Stimulated activated CD4-positive, alpha-beta T cell treated with anti-CD3 and anti-CD28 coated beads, Interleukin-1b, Interleukin-23, amount 100 ng/mL, for 4 hours (primary cell): ENCODE measurements around the gene ACAN.

ENCODE experiments used
- DNase-seq, 2 donors: peaks; one replicate each; pipeline ENCODE4 v3.0.0-alpha.2; 2020; ENCODE audit warnings: low read depth in 2 of 2

The ACAN gene

DNA sequence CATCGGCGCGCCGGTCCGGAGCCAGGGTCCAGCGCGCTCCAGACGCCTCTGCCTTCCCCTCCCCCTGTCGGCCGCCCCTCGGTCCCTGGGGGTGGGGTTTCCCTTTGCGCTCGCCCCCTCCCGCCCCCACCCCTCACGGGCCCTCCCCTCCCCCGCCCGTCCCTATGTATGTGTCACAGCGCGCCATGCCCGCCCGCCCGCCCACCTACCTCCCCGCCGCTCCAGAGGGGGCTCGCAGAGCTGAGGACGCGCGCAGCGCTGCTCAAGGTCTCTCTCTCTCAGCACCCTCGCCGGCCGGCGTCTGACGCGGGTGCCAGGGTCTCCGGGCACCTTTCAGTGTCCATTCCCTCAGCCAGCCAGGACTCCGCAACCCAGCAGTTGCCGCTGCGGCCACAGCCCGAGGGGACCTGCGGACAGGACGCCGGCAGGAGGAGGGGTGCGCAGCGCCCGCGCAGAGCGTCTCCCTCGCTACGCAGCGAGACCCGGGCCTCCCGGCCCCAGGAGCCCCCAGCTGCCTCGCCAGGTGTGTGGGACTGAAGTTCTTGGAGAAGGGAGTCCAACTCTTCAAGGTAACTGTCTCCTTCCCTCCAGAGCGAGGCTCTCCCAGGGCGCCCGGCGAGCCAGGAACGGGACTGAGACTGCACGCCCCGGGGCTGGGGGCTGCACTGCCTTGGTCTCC, at the start of gene ACAN:
TSS of gene ACAN (plus strand) at position 196 of the 679 bp plus-strand sequence. CDS start 32,771 bp downstream, outside the sequence.
- no peak for DNase-seq

DNA sequence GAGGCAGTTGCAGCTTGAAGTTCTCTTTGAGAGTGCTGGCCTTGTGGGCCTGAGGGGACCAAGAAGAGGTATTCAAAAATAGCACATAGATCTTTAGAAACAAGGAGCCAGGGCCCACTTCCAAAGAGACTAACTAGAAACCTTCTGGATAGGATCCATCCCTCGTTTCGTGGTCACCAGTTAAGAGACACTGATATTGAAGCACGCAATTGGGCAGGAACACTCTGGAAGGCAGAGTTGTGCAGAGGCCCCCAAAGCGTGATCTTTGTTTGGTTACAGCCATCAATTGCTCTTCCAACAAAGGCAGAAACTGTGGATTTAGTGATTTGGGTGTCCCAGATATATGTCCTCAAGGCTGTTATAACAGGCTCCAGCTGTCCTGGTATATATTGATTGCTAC, 46.7 kb upstream of the ACAN start:
- DNase-seq = no peak

- DNase-seq = no peak
Measured at GRCh38 chr15:88756921-88757320, 46.3 kb upstream of the ACAN start.

DNA sequence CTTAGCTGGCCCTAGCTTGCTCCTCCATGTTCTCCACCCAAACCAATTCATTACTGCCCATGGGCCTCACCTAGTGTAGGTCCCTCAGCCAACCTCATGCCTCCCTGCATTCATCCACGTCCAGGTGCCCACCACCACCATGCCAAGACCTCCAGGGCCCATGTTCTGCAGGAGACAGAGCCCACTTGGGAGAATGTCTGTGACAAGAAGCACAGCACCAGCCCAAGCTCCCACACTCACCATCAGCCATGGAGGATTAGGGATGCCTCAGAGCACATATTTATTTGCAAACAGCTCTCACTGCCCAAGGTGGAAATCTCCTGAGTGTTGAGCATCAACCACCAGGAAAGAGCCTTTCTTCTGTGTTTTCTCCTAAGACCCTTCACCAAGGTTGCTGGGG, 43.4 kb upstream of the ACAN start:
- no peak for DNase-seq

GRCh38 chr15:88764448-88764847, 38.8 kb upstream of the ACAN start:
- no peak for DNase-seq

DNA sequence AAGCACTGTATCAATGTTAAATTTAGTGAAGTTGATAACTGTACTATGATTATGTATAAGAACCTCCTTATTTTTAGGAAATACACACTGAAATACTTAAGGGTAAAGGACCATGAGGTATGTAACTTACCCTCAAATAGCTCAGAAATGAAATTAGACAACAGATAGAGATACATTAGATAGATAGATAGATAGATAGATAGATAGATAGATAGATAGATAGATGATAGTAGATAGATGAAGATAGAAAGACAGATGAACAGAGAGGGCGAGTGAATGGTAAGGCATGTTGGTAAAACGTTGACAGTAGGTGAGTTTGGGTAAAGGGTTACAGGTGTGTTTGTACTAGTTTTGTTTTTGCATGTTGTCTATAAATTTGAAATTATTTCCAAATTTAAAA, 38.0 kb upstream of the ACAN start:
- no peak for DNase-seq

GRCh38 chr15:88769161-88769971, 33.9 kb upstream of the ACAN start:
- no peak for DNase-seq

- no peak for DNase-seq
Measured at GRCh38 chr15:88775776-88776175, 27.5 kb upstream of the ACAN start.

DNA sequence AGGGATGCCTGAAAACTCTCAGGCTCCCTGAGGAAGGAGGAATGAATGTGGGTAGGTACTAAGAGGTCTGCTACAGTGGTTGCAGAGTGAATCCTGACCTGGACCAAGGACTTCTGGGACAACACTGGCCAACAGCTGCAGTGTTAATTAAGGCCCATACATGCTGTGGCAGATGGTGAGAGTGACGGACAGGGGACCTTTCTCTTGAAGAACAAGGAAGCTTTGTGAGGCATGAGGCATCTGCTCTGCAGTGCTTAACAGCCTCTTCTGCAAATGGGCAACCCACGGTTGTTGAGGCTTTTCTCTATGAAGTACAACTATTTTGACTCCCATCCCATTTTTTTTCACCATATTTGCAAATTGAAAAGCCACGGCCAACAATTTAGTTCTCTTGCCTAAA, 26.6 kb upstream of the ACAN start:
- no peak for DNase-seq

GRCh38 chr15:88779944-88780343, 23.3 kb upstream of the ACAN start:
- no peak for DNase-seq

GRCh38 chr15:88782465-88782864, 20.8 kb upstream of the ACAN start:
- no peak for DNase-seq

DNA sequence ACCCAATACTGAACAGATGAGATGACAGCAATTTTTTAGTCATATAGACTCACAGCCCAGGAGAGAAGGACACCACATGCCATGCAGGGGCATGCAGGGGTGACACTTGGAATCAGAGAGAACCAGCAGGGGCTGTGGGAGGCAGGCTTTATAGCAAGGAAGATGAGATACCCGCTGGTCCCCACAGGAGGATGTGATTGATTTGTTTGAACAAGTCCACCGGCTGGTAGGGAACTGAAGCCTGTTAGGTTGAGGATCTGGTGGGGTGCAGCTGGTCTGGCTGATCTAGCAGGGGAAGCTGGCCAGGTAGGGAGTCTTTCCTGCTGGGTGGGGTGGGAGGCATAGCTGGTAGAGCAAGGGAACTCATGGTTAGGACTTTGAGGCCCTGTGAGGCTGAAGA, 18.0 kb upstream of the ACAN start:
- no peak for DNase-seq

DNA sequence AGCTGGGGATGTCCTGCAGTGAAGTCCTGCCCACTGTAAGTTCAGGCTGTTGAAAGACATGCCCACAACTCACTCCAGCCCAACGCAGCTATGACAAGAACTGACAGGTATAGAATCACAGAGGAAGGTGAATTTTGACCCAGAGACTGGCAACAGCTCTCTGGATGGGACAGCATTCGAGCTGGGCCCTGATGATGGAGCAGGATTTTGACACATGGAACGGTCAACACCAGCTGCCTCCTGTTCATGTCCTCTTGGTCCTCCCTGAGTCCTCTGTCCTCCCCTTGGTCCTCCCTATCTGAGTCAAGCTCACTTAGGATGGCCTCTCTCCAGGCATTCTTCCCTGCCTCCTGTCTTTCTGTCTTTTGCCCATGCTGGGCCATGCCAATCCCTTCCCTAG, 15.2 kb upstream of the ACAN start:
- DNase-seq = no peak

DNA sequence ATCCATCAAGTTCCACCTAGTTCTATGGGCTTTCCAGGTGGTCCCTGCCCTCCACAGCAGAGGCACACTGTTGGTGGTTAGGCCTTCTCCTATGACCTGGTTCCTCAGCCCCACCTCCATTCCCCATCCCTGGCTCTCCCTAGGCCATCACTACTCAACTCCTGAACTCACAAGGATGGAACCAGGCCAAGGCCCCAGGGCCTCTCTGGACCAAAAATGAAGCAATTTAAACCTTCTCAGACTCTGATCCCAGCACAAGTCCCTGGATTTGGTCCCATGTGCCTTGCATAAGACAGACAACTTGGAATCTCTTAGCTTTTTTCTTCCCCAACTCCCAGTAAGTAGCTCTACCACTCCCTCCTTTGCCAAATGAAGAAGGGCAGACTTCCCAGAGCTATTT, 14.4 kb upstream of the ACAN start:
- DNase-seq = no peak

DNA sequence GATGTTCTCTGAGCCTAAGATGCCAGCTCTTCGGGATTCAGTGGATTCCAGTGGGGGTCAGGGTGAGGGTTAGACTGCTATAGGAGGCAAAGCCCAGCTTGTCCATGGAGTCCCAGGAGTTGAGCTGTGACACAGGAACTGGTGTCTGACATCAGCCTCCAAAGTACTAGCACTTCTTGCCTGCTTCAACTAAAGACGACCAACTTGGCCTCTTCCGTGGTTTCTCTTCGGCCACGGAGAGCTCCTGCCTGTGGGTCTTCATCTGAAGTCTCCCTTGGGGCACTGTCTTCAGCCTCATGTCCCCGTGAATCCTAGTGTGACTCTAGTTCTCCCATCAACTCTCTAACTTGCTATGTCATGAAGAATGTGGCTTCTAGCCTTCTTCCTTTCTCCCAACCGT, 12.8 kb upstream of the ACAN start:
- DNase-seq = no peak

- no peak for DNase-seq
Measured at GRCh38 chr15:88791637-88792036, 11.6 kb upstream of the ACAN start.

- no peak for DNase-seq
Measured at GRCh38 chr15:88792342-88793282, 10.6 kb upstream of the ACAN start.

- DNase-seq = no peak
Measured at GRCh38 chr15:88794001-88794400, 9.2 kb upstream of the ACAN start.

DNA sequence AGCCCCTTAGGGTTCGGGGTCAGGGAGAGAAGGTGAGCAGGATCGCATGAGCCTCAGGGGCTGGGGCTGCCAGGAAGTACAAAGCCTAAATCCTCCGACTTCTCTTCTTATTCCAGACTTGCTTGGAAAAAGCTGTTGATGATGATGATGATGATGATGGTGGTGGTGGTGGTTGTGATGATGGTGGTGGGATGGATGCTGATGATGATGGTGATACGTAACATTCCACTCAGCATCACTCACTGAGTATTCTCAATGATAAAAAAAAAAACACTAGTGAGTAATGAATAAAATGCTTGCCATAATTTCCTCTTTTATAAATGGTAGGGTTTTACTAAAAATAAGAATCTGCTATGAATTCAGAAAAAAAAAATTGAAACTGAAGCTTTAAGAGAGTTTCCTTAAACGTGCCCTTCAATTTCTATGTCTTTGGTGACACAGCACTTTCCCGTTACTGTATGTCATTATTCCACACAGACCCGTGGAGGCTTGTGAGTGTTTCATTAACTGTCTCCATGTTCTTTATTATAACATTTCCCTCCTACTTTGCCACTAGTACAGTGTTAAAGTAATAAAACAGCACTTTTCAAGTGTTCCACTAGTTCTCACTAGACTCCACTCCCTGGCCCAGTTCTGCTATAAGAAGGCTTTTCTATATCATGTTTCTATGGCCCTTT, 5.4 kb upstream of the ACAN start:
- DNase-seq = no peak

- no peak for DNase-seq
Measured at GRCh38 chr15:88799341-88799740, 3.9 kb upstream of the ACAN start.

GRCh38 chr15:88800026-88800425, 3.2 kb upstream of the ACAN start:
- no peak for DNase-seq

DNA sequence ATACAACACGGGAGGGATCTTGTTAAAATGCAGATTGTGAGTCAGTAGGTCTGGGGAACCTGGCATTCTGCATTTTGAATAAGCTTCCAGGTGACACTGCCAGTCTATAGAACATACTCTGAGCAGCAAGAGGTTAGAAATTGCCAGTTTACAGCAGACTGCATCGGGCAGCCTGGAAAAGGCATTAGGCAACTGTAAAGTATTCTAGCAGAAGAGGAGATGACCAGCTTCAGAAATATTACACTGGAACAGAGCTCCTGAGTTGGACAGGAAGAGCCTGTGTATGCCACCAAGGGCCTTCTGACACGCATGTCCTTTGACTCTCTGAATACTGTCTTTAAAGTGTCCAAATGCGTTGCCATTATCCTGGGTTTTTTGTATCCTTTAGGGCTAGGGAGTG, 2.5 kb upstream of the ACAN start:
- no peak for DNase-seq
